ENCODE data around the gene CHSY1.

- no peak for TF ChIP-seq CTCF (conservative IDR thresholded peaks at IDR 0.05; ENCODE audit: low read length)
- no peak for TF ChIP-seq EZH2phosphoT487 (IDR thresholded peaks at IDR 0.05; ENCODE audit: borderline replicate concordance)
These were observed 8.9 kb downstream of the CHSY1 start for GRCh38 chr15:101242999-101243336.
